Stromal cell of bone marrow (primary cell): ENCODE results near the gene TOMT.

Source experiments
- DNase-seq: peaks from one replicate; pipeline ENCODE4 v3.0.0-alpha.2; 2012; ENCODE audit warnings: low read depth

The TOMT gene

GRCh38 chr11:72105888-72106287 is at the start of gene TOMT:
TSS of gene TOMT (plus strand) at chr11:72105924. CDS start at chr11:72105952, 28 bp downstream.
- DNase-seq, result no peak

GRCh38 chr11:72058416-72059034 is 47.2 kb upstream of the TOMT start:
- DNase-seq, result no peak

GRCh38 chr11:72061739-72062396 is 43.9 kb upstream of the TOMT start:
- no peak for DNase-seq

- no peak for DNase-seq
Measured at GRCh38 chr11:72066855-72067254, 38.9 kb upstream of the TOMT start.

- no peak for DNase-seq
Measured at GRCh38 chr11:72067266-72067665, 38.5 kb upstream of the TOMT start.

- DNase-seq, result no peak
Measured at GRCh38 chr11:72067676-72068075, 38.0 kb upstream of the TOMT start.

GRCh38 chr11:72069200-72069599 is 36.5 kb upstream of the TOMT start:
- DNase-seq, result no peak

- peak; percentile 89 for DNase-seq
Measured at GRCh38 chr11:72069787-72070251, 35.9 kb upstream of the TOMT start.

- DNase-seq, result no peak
Measured at GRCh38 chr11:72070491-72070890, 35.2 kb upstream of the TOMT start.

GRCh38 chr11:72072348-72072747 is 33.4 kb upstream of the TOMT start:
- no peak for DNase-seq

- no peak for DNase-seq
Measured at GRCh38 chr11:72075109-72075508, 30.6 kb upstream of the TOMT start.

- DNase-seq, result no peak
Measured at GRCh38 chr11:72075756-72076155, 30.0 kb upstream of the TOMT start.

- no peak for DNase-seq
Measured at GRCh38 chr11:72078477-72078876, 27.2 kb upstream of the TOMT start.

GRCh38 chr11:72079819-72080325 is 25.9 kb upstream of the TOMT start:
- DNase-seq, result no peak

GRCh38 chr11:72080326-72081183 is 25.2 kb upstream of the TOMT start, which contains the start of the genes LRRC51 and NUMA1:
TSS of gene LRRC51 (plus strand) at chr11:72080850. CDS start at chr11:72089084, 8,234 bp downstream.
TSS of gene NUMA1 (minus strand) at chr11:72080542. CDS start at chr11:72035943, 44,599 bp downstream.
- DNase-seq, result peak; percentile 100

GRCh38 chr11:72081184-72081644 is 24.5 kb upstream of the TOMT start:
- DNase-seq, result no peak

GRCh38 chr11:72081821-72082453 is 23.8 kb upstream of the TOMT start:
- no peak for DNase-seq

GRCh38 chr11:72083414-72083813 is 22.3 kb upstream of the TOMT start:
- no peak for DNase-seq

- no peak for DNase-seq
Measured at GRCh38 chr11:72084076-72084475, 21.6 kb upstream of the TOMT start.

GRCh38 chr11:72084965-72085364 is 20.8 kb upstream of the TOMT start:
- no peak for DNase-seq

- no peak for DNase-seq
Measured at GRCh38 chr11:72085621-72086351, 19.9 kb upstream of the TOMT start.
